Neural progenitor cell (in vitro differentiated cells): ENCODE data around the gene MEST.
A peak's percentile ranks its signal among the peaks of the same experiment; 100 is the strongest.

Experiments used
- CTCF ChIP-seq: fragments of 200-600 bp; sonication (generic); IDR thresholded peaks from 2 replicates; pipeline ENCODE4 v1.5.1; 2017; ENCODE audit warnings: antibody characterized with exemption, mild to moderate bottlenecking
- EZH2 ChIP-seq: fragments of 200-600 bp; sonication (generic); IDR thresholded peaks from 2 replicates; pipeline ENCODE4 v1.6.1; 2017; ENCODE audit warnings: antibody characterized with exemption, mild to moderate bottlenecking, moderate library complexity
- EZH2phosphoT487 ChIP-seq: fragments of 200-600 bp; sonication (generic); IDR thresholded peaks from 2 replicates; pipeline ENCODE4 v1.6.1; 2017; ENCODE audit warnings: antibody characterized with exemption

GRCh38 chr7:130486114-130486953 lies 5.6 kb upstream of the MEST start:
- TF ChIP-seq CTCF = peak; percentile 62
- TF ChIP-seq EZH2phosphoT487 = no peak
- TF ChIP-seq EZH2 = no peak
